Nucleus accumbens (tissue), 56 donors: ENCODE data around the gene BCAT1.
"Not testable (repeated sequence)": the region's sequence is repeated elsewhere in the genome, so short reads cannot be mapped to it uniquely, and the experiment has no call there.

Experiments used
- DNase-seq, 56 donors: peaks; one replicate each; lab custom pipeline; 2025; lab: John Stamatoyannopoulos, UW

BCAT1 gene

DNA sequence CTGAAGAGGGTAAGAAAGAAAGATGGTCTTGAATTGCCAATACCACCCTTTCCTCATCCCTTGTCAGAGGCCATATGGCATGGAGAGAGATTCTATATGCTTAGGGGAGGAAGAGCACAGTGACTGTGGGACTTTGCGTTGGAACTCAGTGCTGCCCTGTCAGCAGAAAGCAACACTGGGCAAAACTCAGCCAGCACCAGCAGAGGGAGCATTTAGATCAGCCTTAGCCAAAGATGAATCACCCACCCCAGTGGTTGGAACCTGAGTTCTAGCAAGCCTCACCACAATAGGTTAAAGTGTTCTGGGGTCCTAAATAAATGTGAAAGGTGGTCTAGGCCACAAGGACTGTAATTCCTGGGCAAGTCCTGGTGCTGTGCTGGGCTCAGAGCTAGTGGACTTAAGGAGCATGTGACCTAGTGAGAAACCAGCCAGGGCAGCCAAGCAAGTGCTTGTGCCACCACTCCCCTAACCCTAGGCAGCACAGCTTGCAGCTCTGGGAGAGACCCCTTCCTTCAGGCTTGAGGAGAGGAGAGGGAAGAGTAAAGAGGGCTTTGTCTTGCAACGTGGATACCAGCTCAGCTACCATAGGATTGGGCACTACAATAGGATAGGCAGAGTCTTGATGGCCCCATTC, 11.4 kb upstream of the BCAT1 start:
- DNase-seq = peak in 5 of 56 donors; percentile 6 to 34 (median 8)

DNA sequence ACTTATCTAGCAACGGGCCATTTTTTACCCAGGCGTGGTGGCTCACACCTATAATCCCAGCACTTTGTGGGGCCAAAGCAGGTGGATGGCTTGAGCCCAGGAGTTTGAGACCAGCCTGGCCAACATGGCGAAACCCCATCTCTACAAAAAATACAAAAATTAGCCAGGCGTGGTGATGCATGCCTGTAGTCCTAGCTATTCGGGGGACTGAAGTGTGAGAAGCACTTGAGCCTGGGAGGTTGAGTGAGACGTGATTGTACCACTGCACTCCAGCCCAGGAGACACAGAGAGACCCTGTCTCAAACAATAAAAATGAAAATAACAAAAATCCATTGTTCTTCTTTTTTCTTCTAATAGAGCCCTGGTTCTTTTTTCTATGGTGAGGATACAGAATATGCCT, 7.5 kb upstream of the BCAT1 start:
- DNase-seq = not testable (repeated sequence)

DNA sequence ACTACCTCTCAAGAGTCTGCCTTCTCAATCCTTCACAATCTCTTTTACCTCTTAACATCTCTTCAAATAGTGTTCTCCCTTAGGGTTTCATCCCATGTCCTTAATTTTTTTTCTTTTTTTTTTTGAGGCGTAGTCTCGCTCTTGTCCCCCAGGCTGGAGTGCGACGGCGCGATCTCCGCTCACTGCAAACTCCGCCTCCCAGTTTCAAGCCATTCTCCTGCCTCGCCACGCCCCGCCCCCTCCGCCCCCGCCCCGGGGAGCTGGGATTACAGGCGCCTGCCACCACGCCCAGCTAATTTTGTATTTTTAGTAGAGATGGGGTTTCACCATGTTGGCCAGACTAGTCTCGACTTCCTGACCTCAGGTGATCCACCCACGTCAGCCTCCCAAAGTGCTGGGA, 7.0 kb upstream of the BCAT1 start:
- DNase-seq = no peak

DNA sequence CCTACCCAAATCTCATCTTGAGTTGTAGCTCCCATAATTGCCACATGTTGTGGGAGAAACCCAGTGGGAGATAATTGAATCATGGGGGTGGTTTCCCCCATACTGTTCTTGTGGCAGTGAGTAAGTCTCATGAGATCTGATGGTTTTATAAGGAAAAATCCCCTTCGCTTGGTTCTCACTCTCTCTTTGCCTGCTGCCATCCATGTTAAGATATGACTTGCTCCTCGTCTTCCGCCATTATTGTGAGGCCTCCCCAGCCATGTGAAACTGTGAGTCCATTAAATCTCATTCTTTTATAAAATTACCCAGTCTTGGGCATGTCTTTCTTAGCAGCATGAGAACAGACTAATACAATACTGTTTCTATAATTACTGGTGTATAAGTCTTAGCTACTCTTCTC, 6.5 kb upstream of the BCAT1 start:
- no peak for DNase-seq

DNA sequence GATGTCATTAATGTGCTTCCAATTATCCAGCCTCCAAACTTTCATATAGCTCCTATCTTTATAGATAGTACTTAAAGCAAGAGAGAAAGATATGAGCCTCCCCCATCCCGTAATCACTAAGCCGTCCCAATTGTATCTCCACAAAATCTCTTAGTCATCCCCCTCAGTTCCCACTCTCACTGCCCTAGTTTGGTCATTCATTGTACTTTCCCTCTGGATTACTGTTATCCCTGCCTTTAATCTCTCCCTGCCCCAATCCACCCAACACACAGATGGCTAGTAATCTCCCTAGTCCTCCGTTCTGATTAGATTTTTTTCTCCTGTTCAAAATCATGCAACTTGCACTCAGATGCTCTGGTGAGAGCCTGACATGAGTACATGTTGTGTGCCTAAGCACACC, 5.4 kb upstream of the BCAT1 start:
- DNase-seq = no peak

DNA sequence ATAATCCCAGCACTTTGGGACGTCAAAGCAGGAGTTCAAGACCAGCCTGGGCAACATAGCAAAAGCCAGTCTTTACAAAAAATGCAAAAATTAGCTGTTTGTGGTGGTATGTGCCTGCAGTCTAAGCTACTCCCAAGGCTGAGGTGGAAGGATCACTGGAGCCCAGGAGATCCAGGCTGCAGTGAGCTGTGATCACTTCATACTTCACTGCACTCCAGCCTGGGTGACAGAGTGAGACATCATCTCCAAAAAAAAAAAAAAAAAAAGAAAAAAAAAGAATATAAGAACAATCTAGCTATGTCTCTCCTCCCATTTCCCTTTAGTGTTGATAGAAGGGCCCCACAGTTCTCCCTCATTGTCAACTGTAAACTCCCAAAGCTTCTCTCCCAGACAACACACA, 3.5 kb upstream of the BCAT1 start:
- no peak for DNase-seq

DNA sequence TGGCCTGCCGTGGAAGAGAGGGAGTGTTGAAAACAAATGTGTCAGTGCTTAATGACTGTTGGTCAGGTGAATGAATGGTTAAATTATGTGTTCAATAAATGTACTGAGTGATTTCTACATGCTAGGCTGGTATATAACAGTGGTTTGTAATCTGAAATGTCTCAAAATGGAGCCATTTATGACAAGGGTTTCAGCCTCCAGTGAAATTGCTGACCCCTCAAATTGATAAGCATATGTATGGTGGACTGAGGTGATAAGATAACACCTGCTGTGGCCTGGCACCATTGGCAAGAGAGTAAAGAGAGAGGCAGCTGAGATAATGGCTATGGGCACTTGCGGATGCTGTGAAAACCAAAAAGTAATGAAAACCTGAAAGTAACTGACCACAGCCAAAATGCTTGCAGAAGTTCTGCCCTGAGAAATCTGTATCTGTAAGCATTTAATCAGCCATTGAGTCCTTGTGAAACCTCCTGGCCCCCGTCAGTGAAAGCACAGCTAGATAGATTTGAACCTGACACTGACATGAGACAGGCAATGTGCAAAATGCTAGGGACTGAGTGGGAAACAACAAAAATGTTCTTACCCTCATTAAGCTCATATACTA, 1.4 kb upstream of the BCAT1 start:
- no peak for DNase-seq

DNA sequence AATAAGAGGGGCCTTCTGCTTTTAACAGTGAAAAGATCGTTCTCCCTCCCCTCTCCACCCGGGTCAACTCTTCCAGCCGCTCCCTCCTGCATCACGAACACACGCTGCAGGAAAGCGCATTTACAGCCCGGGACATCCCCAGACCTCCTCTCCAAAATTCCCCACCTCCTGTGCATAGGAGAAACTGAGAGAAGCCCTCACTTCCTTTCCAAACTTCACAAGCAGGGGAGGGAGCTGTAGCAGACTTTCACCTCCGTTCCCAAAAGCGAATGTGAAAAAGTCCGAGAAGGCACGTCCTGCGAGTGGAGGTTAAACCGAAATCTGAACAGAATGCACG, 513 bp downstream of the BCAT1 start:
- DNase-seq = no peak

DNA sequence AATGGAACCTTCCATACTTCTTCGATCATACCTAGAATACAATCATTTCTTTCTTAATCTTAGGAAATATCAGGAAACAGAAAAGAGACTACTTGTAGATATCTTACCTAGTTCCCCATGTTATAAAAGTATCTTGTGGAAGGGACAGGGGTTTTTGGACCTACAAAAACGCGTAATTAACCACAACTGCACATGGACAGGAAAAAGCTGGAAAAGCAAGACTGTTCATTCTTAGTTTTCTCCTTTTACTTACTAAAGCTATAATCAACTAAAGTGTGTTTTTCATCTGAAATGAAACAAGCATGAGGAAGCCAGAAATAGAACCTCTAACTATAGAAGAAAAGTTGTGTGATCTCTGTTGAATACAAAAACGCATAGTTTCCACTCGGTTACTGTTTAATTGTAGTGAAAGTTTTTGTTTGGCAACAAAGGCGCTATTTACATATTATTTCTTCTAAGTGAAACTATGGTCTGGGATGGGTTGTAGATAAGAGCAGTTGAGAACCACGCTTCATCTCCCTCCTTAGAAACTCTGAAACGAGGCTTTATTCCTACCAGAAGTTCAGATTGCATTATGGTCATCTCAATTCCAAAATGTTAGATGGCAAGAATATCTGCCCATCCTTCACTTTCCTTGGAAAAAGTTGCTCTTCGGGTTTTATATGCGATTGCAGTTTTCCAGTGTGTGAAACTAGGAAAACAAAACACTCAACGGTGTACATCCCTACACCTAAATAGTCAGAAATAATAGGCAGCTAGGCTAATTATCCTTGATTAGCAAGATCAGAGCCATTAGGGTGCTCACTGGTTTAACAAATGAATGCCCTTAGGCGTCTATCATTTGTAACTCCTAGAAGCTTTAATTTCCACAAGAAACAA, 1.1 kb downstream of the BCAT1 start:
- no peak for DNase-seq

DNA sequence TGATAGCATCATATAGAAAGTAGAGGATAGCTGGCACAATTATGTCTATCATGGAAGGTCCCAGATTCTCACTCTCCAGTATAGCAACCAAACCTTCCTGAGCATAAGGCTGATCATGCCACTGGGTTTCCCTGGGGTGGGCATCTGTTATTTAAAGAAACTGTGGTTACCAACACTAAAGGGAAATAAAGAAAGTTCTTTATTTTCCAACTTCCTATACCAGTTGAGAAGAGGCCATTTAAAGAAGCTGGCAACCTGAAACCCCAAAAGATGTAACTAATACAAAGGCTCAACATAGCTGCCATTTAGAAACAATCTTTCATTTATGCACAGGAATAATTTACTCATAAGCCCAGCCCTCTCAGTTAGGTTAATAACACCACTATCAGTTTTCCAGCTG, 3.1 kb downstream of the BCAT1 start:
- DNase-seq = no peak

DNA sequence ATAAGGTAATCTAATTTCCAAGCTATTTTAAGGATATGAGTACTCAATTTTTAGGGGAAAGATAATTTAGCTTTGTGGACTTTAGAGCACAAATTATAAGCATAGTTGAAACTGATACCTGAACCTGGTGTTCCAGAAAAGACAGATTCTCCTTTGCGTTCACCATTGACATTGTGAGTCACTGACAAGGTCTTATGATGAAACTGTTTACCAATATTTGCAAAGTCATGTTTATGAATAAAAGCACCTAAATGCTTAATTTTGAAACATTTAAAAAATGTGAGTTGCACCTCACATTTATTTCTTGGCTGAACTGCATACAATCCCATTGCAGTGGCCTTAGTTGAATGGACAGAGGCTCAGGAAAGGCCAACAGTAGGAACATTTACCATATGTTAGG, 3.9 kb downstream of the BCAT1 start:
- DNase-seq = no peak

DNA sequence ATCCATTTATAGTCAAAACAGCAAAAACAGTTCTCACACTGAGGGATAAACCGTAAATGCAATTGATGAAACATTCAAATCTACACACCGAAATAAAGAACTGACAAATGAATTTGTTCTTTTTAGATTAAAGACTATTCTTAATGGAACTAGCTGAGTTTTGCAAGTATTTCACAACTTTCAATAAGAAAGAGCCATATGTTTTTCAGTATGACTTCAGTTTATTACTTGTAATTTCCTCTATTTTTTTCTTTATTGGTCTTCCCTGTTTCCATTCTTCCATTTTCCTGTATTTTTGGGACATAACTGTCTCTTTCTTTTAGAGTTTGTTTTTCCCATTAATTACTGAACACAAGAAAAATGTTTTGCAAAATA, 4.3 kb downstream of the BCAT1 start:
- no peak for DNase-seq

DNA sequence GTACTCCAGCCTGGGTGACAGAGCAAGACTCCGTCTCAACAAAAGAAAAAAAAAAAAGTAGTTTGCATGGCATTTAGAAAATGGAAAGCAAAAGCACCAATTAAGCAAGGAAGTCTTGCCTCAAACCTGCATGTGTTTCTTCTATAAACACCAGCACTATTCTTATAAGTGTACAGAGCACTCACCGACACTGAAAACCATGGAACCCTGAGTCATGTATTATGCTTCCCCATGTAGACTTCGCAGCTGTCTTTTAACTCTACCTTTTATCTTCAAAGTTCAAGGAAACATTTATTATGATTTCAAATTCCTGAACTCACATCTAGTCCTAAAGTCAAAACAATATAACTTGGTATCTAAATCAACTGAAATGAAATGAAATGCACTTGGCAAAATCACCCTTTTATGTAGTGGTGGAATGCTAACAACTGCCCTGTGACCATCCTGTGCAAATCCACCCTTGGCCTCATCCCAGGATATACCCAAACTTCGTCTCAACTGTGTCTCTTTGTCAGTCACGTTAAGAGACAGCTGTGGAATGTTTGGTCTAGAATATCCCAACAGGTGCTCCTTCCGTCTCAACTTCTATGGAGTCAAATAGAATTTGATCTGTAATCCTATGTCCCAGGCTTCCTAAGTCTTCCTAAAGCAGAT, 4.8 kb downstream of the BCAT1 start:
- DNase-seq = no peak

DNA sequence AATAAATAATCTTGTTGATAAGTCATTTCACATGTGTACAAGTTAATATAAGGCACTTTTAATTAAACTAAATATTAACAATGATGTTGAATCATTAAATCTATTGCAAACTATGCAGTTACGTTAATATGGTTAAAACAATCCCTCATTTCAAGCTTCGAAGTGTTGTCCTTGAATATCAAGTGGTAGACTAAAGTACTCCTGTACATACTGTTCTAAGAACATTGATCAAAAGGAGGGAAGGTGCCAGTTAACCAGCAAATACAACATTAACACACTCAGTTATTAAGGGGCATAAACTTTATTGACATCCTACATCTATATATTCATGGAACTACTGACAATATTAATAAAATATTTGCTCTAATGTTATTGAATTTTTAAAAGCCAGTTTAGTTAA, 8.7 kb downstream of the BCAT1 start:
- DNase-seq = no peak

DNA sequence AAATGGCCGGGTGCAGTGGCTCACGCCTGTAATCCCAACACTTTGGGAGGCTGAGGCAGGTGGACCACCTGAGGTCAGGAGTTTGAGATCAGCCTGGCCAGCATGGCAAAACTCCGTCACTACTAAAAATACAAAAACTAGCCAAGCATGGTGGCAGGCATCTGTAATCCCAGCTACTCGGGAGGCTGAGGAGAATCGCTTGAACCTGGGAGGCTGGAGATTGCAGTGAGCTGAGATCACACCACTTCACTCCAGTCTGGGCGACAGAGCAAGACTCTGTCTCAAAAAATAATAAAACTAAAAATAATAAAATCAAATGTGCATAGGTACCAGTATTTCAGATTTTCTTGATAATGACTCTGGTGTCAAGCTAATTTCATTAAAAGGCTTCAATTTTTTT, 9.3 kb downstream of the BCAT1 start:
- not testable (repeated sequence) for DNase-seq

DNA sequence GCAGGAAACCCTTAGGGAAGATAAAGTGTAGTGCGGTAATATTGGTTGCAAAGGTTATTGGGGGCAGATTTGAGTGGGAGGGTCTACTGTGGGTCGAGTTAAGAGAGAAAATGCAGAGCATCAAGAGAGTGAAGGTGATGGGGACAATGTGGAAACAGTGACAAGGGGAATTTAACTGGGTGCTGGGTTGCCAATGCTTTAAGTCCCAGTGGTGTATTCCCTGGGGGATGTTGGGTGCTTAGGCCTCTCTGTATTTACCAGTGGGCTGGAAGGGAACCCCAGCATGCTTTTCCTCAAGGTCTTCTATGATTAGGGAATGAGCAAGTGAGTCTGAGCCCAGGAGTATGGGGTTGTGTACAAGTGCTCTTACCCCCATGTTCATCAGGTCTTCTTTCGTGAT, 10.6 kb downstream of the BCAT1 start:
- DNase-seq = no peak

DNA sequence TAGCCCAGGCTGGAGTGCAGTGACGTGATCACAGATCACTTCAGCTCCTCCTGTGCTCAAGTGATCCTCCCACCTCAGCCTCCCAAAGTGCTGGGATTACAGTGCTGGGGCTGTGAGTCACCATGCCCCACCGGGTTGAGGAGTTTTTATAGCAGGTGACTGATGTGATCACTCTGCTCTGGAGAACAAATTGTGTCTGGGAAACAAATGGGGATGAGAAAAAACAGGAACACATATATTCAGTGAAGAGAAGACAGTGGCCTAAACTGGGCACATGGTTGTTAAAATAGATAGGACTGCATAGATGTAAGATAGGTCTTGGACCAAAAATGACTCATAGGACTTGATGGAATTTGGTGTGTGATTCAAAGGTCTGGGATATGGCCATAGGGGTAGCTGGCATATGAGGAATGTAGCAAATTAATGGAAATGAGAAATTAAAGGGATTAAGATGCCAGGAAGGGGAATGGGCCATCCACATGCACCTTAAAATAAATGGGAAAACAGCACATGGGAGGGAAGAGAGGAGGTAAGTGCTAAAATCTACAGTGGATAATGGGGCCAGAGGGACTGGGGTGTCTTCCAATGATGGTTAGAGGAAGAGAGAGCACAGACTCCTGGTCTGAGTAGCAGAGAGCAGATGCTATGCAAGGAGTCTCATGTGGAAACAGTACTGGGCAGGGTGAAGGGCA, 11.2 kb downstream of the BCAT1 start:
- DNase-seq = no peak

DNA sequence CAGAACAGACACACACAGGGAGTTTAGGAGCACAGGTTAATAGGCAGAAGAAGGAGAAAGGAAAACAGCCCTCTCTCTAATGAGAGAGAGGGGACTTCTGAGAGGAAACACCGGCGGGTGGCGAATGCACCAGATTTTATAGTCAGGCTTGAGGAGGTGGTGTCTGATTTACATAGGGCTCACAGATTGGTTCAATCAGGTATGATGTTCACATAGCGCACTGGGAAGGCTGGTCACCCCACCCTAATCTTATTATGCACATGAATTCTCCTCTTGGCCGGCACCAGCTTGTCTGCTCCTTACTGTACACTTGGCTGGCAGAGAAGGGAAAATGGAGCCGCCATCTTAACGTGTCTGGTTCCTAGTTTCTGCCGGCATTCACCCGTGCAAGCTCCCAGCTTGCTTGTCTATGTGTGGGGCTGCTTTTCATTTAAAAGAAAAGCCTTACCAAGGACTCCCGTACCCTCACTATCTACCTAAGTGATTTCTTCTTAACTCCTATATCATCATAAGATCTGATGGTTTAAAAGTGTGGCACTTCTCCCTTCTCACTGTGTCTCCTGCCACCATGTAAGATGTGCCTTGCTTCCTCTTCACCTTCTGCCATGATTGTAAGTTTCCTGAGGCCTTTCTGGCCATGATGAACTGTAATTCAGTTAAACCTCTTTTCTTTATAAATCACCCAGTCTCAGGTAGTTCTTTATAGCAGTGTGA, 15.1 kb downstream of the BCAT1 start:
- DNase-seq = no peak

DNA sequence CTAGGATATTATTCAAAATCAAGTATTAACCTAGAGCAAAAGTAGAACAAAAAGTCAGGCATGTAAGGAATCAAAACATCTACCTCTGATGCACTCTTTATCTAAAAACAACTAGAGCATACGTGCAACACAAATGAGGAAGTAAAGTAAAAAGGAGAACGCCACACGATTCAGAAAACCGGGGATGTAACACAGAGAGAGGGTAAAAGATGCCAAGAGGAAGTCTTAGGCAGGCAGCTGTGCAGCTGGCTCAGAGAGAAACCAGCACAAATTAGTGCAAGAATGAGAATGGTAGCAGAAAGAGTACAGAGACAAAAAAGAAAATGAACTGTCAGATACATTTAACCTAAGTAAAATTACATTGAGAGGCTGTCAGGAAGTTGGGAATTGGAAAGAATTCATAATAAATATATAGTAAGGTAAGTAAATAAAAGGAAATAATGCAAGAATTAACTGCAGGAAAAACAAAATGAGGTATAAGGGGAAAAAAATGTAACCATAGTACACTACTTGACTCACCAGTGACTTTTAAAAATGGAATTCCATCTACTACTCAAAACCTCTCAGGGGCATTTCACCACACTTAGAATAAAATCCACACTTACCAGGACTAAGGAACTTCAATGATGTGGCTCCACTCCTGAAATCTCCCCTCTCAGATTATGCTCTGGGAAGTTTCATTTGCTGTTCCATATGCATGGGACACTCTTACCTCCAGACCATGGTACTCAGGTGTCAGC, 17.1 kb downstream of the BCAT1 start:
- DNase-seq = peak in 1 of 56 donors; percentile 25

DNA sequence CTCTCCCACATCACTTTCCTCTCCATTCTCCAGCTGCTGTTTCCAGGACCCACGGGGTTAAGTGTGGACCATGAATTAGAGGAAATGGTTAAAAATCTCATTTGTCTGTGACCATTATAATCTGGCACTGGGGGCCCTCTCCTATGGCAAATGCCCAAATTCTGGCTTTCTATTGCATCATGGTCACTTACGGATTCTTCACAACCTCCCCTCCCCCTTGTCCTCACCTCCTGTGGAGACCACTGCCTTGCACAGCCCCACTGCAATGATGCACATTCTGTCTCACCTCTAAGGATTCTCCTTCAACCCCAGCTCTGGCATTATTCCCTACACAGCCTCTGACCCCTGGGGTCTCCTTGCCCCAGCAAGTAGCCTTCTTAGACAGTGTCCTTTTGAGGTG, 18.9 kb downstream of the BCAT1 start:
- DNase-seq = no peak
